Prostate gland (tissue), 2 donors: Measurements from ENCODE around the gene CEP112.

ENCODE experiments used
- POLR2A ChIP-seq: fragments of 450-650 bp; IDR thresholded peaks from one replicate; pipeline ENCODE4 v1.6.1; 2016; ENCODE audit warnings: antibody characterized with exemption, mild to moderate bottlenecking
- POLR2AphosphoS5 ChIP-seq: sonication (generic); formaldehyde crosslinking; IDR thresholded peaks from one replicate; pipeline ENCODE4 v1.6.1; 2017; ENCODE audit warnings: antibody characterized with exemption
- TF ChIP-seq, protein P1 (sequence below), 4 experiments: fragments of 200-600 bp in 2 of 4; fragments of 450-650 bp in 2 of 4; sonication (generic) in 2 of 4; IDR thresholded peaks; 1 replicate in 3 of 4; 2 replicates in 1 of 4; pipeline ENCODE4 v1.5.1; 2016 to 2019; ENCODE audit warnings: antibody characterized with exemption in 4 of 4, mild to moderate bottlenecking in 2 of 4, moderate library complexity in 2 of 4

GRCh38 chr17:65902831-65903522 is 289.0 kb downstream of the CEP112 start:
- TF ChIP-seq, protein P1, sequence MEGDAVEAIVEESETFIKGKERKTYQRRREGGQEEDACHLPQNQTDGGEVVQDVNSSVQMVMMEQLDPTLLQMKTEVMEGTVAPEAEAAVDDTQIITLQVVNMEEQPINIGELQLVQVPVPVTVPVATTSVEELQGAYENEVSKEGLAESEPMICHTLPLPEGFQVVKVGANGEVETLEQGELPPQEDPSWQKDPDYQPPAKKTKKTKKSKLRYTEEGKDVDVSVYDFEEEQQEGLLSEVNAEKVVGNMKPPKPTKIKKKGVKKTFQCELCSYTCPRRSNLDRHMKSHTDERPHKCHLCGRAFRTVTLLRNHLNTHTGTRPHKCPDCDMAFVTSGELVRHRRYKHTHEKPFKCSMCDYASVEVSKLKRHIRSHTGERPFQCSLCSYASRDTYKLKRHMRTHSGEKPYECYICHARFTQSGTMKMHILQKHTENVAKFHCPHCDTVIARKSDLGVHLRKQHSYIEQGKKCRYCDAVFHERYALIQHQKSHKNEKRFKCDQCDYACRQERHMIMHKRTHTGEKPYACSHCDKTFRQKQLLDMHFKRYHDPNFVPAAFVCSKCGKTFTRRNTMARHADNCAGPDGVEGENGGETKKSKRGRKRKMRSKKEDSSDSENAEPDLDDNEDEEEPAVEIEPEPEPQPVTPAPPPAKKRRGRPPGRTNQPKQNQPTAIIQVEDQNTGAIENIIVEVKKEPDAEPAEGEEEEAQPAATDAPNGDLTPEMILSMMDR (IDR thresholded peaks at IDR 0.05), result no peak
- no peak for TF ChIP-seq POLR2A
- TF ChIP-seq POLR2AphosphoS5, result no peak
